Gastrocnemius medialis (tissue), 4 donors: ENCODE measurements around the gene CDH18.

ENCODE experiments used
- CTCF ChIP-seq, 5 experiments: fragments of 450-650 bp in 3 of 5; fragments of 200-600 bp in 2 of 5; sonication (generic) in 2 of 5; IDR thresholded peaks in 4 of 5; conservative IDR thresholded peaks in 1 of 5; 1 replicate in 4 of 5; 2 replicates in 1 of 5; pipeline ENCODE4 v1.5.1; 2016 to 2019; ENCODE audit warnings: antibody characterized with exemption in 5 of 5, mild to moderate bottlenecking in 3 of 5, moderate library complexity in 3 of 5
- POLR2A ChIP-seq, 2 donors: fragments of 450-650 bp; IDR thresholded peaks; one replicate each; pipeline ENCODE4 v1.6.1; 2017; ENCODE audit warnings: antibody characterized with exemption in 2 of 2, mild to moderate bottlenecking in 2 of 2, moderate library complexity in 2 of 2

DNA sequence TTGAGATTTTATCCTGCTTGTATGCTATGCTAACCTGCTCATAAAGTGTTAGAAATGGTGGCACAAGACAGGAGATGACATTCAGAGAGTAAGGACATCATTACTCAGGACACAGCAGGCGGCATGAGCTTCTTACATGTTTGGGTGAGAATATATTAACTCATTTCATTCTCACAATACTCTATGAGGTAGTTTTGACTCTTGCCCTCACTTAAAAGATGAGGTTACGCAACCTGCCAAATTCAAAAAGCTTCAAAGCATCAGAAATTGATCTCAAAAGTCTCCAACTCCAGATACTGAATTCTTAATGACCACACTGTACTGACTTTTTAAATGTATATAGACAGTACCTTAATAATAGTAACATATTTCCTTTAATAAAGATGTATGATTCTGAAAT lies 60.8 kb downstream of the CDH18 start:
- TF ChIP-seq CTCF (IDR thresholded peaks at IDR 0.05 in 4 of 5, conservative IDR thresholded peaks at IDR 0.05 in 1 of 5) (no peak), POLR2A (IDR thresholded peaks at IDR 0.05) (no peak)
